Activated naive CD4-positive, alpha-beta T cell treated with anti-CD3 and anti-CD28 coated beads, Interleukin-2, amount 50 U/mL, for 72 hours (primary cell): Measurements from ENCODE around the gene INPP5K. TPM values are rescaled to one million over a fixed set of nuclear protein-coding genes. Genes with fewer than 3 reads are reported as not detected.
A peak's percentile ranks its signal among the peaks of the same experiment; 100 is the strongest.
"Not testable (repeated sequence)": the region's sequence is repeated elsewhere in the genome, so short reads cannot be mapped to it uniquely, and the experiment has no call there.

Experiments used
- ATAC-seq, 2 donors: fragments of 150-1000 bp; cut with Tn5 transposase; 2 replicates each; pipeline ENCODE4 v1.10.0; 2021; ENCODE audit warnings: mild to moderate bottlenecking in 2 of 2, moderate library complexity in 2 of 2
- DNase-seq, 2 donors: peaks; one replicate each; pipeline ENCODE4 v3.0.0; 2021 to 2022; ENCODE audit warnings: low spot score in 2 of 2
- H3K27ac Mint-ChIP-seq, 2 donors: one replicate each; pipeline ENCODE4 v1.8.0; 2022; ENCODE audit warnings: mild to moderate bottlenecking in 2 of 2, mixed read lengths in 2 of 2
- H3K36me3 Mint-ChIP-seq, 2 donors: one replicate each; pipeline ENCODE4 v1.8.0; 2022; ENCODE audit warnings: mixed read lengths in 2 of 2
- H3K9me3 Mint-ChIP-seq, 2 donors: one replicate each; pipeline ENCODE4 v1.8.0; 2022; ENCODE audit warnings: mixed read lengths in 2 of 2
- total RNA-seq, 2 donors: library from RNA; stranded (reverse); gene quantifications; one replicate each; pipeline ENCODE4 v1.2.3, GENCODE V29; 2022

INPP5K gene
- total RNA-seq, 2 donors from 2014 or later = 20.7 to 35.1 TPM

DNA sequence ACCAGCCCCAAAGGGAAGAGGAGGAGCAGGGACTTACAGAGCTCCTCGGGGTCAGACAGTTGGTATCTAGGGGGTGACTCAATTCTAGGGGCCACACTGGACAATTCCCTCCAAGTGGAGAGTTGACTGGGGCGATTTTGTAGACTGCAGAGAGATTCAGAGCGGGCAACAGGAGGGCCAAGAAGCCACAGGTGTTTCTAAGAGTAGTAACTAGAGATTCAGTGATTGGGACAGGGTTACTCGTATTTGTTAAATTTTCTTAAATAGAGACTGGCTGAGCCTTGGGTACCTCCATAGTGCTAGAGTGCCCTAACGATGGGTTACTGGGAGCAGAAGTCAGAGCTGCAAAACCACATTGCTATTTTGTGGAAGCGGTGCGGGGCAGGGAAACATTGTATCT, 3.3 kb upstream of the INPP5K start:
- ATAC-seq (no peak), DNase-seq (no peak)
- H3K36me3 Mint-ChIP-seq = peaks cover 0 to 6% of the 10 kb centered on the region in 2 donors
- no peaks in the 10 kb centered on the region for H3K9me3 Mint-ChIP-seq
- H3K27ac Mint-ChIP-seq = peak overlapping the region; percentile 84 to 91

DNA sequence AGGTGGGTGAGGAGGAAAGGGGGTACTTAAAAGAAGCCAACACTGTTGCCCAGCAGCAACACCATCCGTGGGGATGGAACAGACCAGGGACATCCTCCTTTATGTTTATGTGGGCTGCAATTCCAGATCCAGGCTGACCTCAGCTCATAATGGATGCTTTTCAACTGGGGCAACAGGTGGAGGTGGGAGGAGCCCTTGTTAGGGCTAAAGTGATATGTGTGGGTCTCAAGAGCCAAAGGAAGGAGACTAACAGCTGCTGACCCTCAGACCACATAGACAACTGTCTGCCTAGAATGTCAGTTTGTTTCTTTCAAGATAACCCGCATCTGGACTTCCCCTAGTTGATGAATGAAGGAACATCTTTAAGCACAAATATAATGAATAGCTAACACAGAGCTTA, 2.0 kb upstream of the INPP5K start:
- no peak for ATAC-seq
- H3K27ac Mint-ChIP-seq = peak overlapping the region in 1 of 2 donors; percentile 84

DNA sequence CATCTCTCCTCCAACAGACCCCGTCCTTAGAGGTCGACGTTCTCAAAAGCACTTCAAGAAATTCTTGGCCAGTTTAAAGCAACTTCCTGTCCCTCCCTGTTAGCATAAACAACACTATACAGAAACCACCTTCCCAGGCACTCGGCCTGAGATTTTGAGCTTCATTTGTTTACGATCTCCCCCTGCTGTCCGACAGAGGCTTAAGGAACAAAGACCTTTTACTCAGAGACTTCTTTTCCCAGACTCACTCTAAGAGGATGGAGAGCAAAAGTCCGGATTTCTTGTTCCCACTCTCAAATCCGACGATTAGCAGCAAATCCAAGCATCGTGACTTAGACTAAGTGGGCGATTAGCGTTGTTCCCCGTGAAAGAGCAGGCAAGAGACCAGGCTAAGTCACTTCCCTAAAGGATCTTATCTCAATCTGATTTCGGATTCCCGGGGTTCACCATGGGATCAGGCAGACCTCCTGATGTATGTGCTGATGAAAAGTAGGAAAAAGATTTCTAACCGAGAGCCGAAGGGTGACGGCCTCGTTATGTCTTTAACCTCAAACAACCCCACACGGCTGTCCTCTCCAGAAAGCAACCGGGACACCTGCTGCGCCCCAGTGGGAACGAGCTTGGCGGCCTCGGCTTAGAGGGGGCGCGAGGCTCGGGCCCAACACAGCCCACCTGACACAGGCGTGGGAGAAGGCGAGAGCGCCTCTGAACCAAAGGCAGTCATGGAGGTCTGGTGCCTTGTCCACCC, 598 bp downstream of the INPP5K start:
- ATAC-seq = peak in 1 of 2 donors; percentile 6
- peaks cover 0 to 6% of the 10 kb centered on the region in 2 donors for H3K36me3 Mint-ChIP-seq
- H3K27ac Mint-ChIP-seq = peak overlapping the region; percentile 84
- no peaks in the 10 kb centered on the region for H3K9me3 Mint-ChIP-seq
- DNase-seq = peak in 1 of 2 donors; percentile 30

More for the DNA sequence above, 2.0 kb upstream of the INPP5K start:
- H3K36me3 Mint-ChIP-seq = peaks cover 0 to 6% of the 10 kb centered on the region in 2 donors
- no peaks in the 10 kb centered on the region for H3K9me3 Mint-ChIP-seq
- no peak for DNase-seq

DNA sequence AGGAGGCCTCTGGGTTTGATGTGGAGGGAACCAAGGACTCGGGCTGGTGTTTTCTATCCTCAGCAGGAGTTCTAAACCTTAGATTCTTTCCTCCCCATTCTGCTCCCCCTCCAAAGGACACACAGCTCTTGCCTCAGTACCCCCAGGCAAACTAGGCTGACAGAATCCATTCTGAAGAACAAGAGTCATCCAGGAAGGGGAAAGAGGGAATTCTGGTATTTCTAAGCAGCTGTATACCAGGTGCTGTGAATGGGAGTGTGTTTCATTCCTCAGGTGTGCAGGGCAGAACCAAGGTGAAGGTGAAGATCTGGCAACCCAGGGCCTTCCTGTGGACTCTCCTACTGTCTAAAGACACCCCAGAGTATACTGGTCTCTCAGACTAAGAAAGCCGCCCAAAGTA, 4.1 kb downstream of the INPP5K start:
- Mint-ChIP-seq H3K36me3 (peaks cover 0 to 6% of the 10 kb centered on the region in 2 donors), H3K9me3 (no peaks in the 10 kb centered on the region), H3K27ac (no peak overlapping the region)
- DNase-seq (no peak), ATAC-seq (no peak)

DNA sequence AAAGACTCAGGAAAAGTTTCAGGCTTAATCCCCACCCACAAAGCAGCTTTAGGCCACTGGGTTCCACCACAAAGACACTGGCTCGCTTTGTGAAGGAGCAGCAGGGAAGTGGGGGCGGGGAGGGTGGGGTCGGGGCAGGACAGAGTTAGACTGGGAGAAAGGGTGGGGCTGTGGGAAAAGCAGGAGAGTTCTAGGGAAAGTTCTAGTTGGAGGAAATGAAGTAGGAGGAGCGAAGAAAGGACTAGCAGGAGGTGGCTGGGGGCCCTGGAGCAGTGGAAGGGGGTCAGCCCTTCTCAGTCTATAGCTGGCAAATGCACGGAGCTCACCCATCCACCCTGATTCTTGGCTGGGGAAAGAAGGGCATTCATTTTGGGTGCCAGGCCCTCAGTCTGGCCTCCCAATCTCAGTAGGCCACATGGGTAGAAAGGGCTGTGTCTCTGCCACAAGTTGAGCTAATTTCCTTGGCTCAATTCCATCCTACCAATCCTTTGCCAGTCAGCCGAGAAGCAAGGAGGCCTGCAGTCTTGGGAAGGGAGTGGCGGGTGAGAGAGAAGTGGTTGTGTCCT, 4.6 kb downstream of the INPP5K start:
- H3K9me3 Mint-ChIP-seq = no peaks in the 10 kb centered on the region
- H3K36me3 Mint-ChIP-seq = peaks cover 0 to 6% of the 10 kb centered on the region in 2 donors
- ATAC-seq = no peak
- H3K27ac Mint-ChIP-seq = peak overlapping the region in 1 of 2 donors; percentile 53
- DNase-seq = no peak

DNA sequence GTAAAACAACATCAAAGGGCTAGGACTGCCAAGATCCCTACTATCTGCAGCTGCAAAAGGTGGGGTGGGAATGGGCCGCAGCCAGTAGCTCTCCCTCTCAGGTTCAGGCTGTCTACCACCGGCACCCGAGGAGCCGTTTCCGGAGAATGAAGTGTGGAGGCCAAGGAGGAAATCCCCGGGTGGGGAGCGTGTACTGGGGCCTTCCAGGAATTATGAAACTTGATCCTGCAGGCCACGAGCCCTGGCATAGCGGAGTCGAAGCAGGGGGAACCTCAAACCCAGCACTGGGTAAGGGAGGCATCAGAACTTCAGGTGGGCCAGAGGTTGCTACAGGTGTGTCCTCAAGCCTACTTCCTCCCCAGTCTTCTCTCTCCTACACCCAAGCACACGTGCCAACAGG, 5.1 kb downstream of the INPP5K start:
- no peaks in the 10 kb centered on the region for H3K9me3 Mint-ChIP-seq
- DNase-seq = no peak
- ATAC-seq = no peak
- peaks cover 0 to 6% of the 10 kb centered on the region in 2 donors for H3K36me3 Mint-ChIP-seq
- no peak overlapping the region for H3K27ac Mint-ChIP-seq

DNA sequence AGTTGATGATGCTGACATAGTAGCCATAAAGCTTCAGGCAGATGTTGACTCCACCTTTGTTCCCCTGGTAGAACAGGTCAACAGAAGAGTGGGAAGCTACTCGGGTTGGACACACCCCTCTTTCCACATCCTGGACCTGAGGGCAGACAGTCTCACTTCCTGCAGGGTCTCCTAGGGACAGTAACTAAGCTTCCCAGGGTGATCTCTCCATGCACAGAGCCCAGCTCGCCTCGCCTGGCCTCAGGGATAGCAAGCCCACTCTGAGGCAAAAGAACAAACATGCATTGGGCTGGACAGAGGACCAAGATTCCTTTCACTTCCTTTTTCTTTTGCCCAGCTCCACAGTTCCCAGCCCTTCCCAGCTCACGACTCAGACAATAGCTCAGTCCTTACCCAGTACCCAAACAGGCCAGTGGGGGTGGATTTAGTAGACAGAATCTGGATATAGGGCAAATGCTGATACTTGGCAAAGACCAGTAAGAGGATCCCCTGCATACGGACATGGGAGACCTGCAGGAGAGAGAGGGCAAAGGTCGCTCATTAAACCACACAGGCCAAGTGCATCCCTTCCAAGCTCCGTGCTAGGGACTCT, 7.0 kb downstream of the INPP5K start:
- H3K36me3 Mint-ChIP-seq = no peaks in the 10 kb centered on the region
- H3K27ac Mint-ChIP-seq = no peak overlapping the region
- no peaks in the 10 kb centered on the region for H3K9me3 Mint-ChIP-seq
- ATAC-seq (no peak), DNase-seq (no peak)

DNA sequence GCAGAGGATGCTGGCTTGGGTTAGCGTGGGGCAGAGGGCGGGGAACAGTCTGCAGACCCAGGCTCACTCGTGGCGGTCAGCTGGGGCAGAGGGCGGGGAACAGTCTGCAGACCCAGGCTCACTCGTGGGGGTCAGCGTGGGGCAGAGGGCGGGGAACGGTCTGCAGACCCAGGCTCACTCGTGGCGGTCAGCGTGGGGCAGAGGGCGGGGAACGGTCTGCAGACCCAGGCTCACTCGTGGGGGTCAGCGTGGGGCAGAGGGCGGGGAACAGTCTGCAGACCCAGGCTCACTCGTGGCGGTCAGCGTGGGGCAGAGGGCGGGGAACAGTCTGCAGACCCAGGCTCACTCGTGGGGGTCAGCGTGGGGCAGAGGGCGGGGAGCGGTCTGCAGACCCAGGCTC, 7.7 kb downstream of the INPP5K start:
- H3K9me3 Mint-ChIP-seq, H3K27ac Mint-ChIP-seq, H3K36me3 Mint-ChIP-seq, ATAC-seq, DNase-seq: not testable (repeated sequence)

DNA sequence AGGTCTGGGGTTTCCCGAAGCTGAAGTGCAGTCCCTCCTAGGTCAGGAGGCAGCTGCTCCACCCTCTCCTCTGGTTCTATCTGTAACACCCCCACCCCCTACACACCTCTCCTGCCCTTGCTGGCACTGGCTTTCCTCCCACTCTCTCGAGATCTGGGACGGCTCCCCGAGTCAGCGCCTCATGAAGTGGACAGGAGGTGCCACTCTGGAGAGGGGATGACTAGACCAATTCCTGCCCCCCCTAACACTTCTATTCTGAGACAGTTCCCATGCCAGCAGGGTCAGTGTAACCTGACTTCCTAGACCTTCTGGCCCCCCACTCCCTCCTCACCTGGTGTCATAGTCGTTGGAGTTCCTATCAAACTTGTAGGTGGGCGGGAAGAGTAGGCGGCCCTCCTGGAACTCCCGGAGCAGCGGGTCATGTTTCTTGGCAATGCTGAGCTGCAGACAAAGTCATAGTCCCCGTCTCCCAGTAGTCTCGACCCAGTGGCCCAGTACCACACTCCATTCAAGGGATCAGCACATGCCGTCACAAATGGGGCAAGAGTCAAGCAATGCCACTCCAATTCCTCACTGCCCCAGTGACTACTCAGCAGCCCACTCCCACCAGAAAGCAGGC, 9.7 kb downstream of the INPP5K start:
- ATAC-seq = no peak
- H3K9me3 Mint-ChIP-seq = no peaks in the 10 kb centered on the region
- H3K27ac Mint-ChIP-seq = no peak overlapping the region
- H3K36me3 Mint-ChIP-seq = no peaks in the 10 kb centered on the region
- no peak for DNase-seq

DNA sequence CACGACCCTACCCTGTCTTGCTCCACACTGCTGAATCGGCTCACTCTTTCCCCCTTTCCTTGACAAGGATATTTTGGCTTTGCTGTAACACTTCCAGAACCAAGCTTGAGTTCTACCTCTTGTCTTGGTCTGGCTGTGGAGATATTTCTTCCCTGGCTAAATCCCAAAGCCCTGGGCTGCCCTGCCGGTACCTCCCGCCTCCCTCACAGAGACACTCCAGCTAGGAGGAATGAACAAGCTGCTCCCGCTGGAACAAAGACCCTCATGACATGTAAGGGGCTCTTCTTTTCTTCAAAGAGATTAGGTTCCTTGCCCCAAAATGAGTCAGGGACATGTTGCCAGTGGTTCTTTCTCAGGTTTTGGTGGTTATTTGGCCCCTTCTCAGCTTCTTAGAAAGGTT, 10.8 kb downstream of the INPP5K start:
- Mint-ChIP-seq H3K36me3 (no peaks in the 10 kb centered on the region), H3K27ac (peak overlapping the region; percentile 8 to 24), H3K9me3 (no peaks in the 10 kb centered on the region)
- ATAC-seq = no peak
- DNase-seq = no peak

DNA sequence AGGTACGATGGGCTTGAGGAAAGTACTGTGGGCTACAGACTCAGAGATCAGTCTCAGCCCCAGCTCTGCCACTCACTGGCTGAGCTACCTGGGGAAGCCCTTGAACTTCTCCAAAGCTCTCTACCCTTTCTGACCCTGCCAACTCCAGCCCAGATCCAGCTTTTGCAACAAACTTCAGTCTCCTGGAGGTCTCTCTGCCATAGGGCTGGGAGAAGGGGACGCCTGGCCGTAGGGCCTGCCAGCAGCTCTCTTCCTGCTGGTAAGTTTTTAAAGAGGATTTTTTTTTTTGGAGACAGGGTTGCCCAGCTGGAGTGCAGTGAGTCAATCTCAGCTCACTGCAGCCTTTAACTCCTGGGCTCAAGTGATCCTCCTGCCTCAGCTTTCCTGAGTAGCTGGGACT, 11.5 kb downstream of the INPP5K start:
- DNase-seq (no peak), ATAC-seq (no peak)
- H3K27ac Mint-ChIP-seq = peak overlapping the region in 1 of 2 donors; percentile 8
- H3K36me3 Mint-ChIP-seq = no peaks in the 10 kb centered on the region
- H3K9me3 Mint-ChIP-seq = no peaks in the 10 kb centered on the region

DNA sequence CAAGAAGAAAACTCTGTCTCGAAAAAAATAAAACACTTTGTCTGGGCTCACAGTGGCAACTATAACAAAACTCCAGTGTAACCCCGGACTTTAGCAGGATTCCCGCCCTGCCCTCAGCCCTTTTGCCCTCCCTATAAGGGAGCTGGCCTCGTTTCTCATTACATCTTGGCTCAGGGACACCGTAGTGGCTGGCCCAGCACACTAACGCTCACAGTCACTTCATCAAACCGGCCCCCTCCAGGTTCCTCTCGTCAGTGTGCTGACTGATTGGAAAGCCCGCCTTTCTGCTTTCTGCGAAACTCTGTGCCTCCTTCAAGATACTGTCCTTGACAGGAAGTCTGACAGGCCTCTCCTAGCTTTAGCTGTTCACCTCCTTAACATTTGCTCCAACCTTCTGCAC, 12.7 kb downstream of the INPP5K start:
- ATAC-seq (no peak), DNase-seq (no peak)
- H3K36me3 Mint-ChIP-seq = no peaks in the 10 kb centered on the region
- H3K27ac Mint-ChIP-seq = peak overlapping the region in 1 of 2 donors; percentile 5
- no peaks in the 10 kb centered on the region for H3K9me3 Mint-ChIP-seq

DNA sequence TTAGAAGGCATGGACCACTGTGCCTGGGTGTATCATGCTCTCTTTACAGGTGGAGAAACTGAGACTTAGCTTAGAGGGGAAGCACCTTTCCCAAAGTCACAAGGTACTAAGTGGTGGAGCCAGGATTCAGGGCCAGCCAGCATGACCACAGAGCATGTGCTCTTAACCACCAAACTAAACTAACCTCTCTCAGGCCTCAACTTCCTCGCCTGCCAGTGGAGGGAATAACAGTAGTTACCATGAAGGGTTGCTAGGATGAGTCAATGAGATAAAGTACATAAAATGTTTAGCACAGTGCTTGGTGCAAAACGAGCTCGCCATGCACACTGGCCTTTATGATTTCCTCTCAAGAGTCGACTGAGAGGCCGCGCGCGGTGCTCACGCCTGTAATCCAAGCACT, 17.5 kb downstream of the INPP5K start:
- no peak for DNase-seq
- Mint-ChIP-seq H3K36me3 (no peaks in the 10 kb centered on the region), H3K27ac (no peak overlapping the region), H3K9me3 (no peaks in the 10 kb centered on the region)
- peak; percentile 28 to 72 for ATAC-seq

DNA sequence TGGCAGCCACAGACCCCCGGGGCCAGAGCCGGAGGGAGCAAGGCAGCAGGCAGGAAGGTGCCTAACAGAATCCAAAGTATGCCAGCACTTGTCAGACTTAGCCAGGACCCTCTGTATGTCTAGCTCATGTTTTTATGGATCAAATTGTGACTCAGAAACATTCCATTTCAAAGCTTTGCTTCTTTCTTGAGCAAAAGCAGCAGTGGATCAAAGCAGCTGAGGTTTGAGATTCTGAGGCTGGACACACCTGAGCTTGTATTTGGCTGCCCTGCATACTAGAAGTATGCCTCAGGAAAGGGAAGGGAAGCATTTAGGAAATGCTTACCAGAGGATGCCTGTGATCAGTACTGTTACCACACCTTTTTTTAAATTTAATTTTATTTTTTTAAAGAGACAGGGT, 18.2 kb downstream of the INPP5K start:
- Mint-ChIP-seq H3K36me3 (no peaks in the 10 kb centered on the region), H3K9me3 (no peaks in the 10 kb centered on the region), H3K27ac (no peak overlapping the region)
- DNase-seq = no peak
- ATAC-seq = no peak

DNA sequence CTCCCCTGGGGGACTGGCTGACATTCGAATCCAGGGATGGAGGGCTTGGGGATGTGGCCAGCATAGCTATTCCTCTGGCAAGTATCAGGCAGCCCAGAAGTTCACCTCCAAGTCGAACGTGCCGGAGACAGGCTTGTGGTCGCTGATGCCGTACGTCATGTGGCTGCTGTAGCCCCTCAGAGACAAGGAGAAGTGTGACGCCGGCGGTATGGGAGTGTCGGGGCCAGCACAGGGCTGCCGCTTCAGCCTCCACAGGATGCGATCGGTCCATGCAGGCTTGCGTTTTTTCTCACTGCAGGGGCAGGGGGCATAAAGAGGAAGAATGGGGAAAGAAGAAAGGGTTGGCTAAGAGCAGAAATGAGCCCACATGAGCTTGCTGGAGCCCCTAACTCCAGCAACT, 18.6 kb downstream of the INPP5K start:
- H3K27ac Mint-ChIP-seq = peak overlapping the region in 1 of 2 donors; percentile 65
- no peaks in the 10 kb centered on the region for H3K9me3 Mint-ChIP-seq
- ATAC-seq (no peak), DNase-seq (no peak)
- no peaks in the 10 kb centered on the region for H3K36me3 Mint-ChIP-seq

DNA sequence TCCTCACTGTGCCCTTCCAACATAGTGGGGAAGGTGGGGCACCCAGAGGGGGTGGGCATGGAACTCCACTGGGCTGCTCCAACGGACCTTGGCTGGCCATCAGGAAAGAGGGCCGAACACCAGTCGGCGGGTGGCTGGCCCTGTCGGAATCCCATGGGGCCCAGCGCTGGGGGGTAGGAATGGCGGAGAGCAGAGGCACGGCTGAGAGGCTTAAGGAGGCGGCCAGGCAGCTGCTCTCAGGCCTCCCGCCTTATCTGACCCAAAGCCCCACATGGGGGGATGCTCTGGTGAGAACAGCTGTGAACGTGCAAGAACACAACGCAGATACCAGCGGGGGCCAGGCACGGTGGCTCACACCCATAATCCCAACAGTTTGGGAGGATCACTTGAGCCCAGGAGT, 19.5 kb downstream of the INPP5K start:
- H3K9me3 Mint-ChIP-seq = no peaks in the 10 kb centered on the region
- ATAC-seq = no peak
- no peak for DNase-seq
- H3K36me3 Mint-ChIP-seq = no peaks in the 10 kb centered on the region
- no peak overlapping the region for H3K27ac Mint-ChIP-seq

DNA sequence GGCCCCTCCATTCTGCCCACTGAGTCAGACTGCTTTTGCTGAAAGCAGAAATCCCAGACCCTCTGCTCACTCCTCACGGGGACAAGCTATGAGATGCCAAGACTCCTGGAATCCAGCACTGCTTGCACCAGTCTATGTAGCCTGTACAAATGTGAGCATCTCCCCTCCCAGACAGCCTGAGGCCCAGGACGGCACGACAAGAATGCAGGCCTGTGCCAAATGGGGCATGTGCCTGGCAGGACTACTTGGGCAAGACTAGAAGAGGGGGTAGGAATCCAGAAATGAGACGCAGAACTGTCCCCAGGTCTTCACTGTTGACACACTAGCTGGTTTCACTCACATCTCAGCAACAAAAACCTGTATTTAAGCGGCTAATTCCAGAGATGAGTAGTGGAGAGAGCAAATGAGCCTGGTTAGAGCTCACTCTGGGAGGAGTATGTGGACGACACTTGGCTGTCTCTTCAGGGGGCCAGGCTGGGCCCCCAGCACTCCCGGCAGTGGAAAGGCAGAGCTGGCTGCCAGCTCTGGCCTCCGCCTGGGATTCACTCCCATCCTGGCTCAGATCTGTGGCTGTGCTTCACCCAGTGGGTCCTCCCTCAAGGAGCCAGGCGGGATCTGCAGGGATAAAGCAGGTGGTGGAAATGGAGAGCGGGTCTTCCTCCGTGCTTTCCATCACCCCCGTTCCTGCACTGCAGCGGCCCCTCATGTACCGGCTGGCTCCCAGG, 21.0 kb downstream of the INPP5K start:
- DNase-seq (no peak), ATAC-seq (no peak)
- no peaks in the 10 kb centered on the region for H3K9me3 Mint-ChIP-seq
- H3K27ac Mint-ChIP-seq = no peak overlapping the region
- no peaks in the 10 kb centered on the region for H3K36me3 Mint-ChIP-seq
